Astrocyte (in vitro differentiated cells and primary cell): Measurements from ENCODE around the gene ZNF69.

Experiments used
- CTCF ChIP-seq: IDR thresholded peaks from 2 replicates; pipeline ENCODE4 v1.5.1; 2011; ENCODE audit warnings: low read depth, mild to moderate bottlenecking, inconsistent platforms, low read length, moderate library complexity; ENCODE audit not compliant: insufficient read depth
- EZH2 ChIP-seq: IDR thresholded peaks from 2 replicates; pipeline ENCODE4 v1.6.1; 2012; ENCODE audit warnings: mild to moderate bottlenecking, low read length, inconsistent platforms; ENCODE audit not compliant: insufficient read depth

GRCh38 chr19:11890634-11891033 lies 3.1 kb downstream of the ZNF69 start:
- TF ChIP-seq CTCF (no peak), EZH2 (no peak)
